EH (cell line): Measurements from ENCODE around the gene G6PC2.
"Not testable (repeated sequence)": the region's sequence is repeated elsewhere in the genome, so short reads cannot be mapped to it uniquely, and the experiment has no call there.

Experiments used
- DNase-seq: peaks from one replicate; pipeline ENCODE4 v3.0.0-alpha.2; 2015; ENCODE audit warnings: low read depth

Gene G6PC2, protein sequence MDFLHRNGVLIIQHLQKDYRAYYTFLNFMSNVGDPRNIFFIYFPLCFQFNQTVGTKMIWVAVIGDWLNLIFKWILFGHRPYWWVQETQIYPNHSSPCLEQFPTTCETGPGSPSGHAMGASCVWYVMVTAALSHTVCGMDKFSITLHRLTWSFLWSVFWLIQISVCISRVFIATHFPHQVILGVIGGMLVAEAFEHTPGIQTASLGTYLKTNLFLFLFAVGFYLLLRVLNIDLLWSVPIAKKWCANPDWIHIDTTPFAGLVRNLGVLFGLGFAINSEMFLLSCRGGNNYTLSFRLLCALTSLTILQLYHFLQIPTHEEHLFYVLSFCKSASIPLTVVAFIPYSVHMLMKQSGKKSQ

DNA sequence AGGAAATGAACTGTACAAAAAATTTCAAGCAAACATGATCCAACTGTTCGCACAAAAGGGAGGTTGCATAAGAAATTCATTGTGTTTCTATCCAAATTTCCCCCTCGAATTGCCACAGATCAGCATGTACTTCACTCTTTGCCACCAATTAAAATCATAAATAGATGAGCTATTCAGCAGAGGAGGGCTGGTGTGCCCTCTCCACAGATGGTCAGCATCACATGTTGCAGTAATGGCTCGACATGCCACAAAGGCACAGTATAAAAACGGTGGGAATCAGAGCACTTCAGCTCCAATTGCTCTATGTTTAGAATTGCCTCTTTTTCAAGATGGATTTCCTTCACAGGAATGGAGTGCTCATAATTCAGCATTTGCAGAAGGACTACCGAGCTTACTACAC lies at the start of gene G6PC2:
G6PC2 (plus strand) TSS at position 289 of the 400 bp plus-strand sequence; CDS start at position 330, 41 bp downstream.
- no peak for DNase-seq

DNA sequence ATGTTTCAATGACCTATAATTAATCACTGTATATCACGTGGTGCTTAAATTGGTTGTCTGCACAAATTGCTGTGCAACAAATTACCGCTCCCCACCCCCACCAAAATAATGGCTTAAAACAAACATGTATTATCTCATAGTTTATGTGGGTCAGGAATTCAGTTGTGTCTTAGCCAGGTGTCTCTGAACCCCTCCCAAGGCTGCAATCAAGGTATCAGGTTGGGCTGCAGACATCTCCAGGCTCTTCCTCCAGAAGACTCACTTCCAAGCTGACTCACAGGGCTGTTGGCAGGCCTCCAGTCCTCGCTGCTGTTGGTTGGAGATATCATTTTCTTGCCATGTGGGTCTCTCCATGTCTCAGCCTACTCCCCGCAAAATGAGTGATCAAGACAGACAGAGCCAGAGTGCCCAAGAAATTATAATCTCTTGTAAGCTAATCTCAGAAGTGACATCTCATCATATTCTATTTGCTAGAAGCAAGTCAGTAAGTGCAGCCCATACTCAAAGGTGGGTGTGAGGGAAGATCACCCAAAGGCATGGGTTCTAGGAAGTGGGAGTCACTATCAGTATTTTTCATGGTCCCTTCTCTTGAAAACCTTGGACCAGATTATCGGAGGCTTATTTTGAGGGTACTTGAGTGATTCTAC lies 49.3 kb upstream of the G6PC2 start:
- peak; percentile 76 for DNase-seq

DNA sequence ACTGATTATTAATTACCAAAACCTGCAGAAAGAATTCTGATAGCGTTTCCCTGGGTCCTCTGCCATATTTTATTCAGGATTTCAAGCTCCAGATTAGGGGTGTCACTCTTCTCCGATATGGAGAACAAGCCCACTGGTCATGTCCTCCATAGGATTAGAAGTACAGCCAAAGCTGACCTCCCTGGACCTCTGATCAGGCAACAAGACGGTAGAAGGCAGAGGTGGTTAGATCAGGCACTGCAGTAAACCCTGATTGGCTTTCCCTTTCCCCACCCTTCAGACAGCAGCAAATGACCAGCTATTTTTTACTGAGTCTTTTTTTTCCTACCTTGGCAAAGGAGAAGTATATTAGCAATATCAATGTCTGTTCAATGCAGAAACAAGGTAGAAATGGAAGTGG lies 48.6 kb upstream of the G6PC2 start:
- no peak for DNase-seq

DNA sequence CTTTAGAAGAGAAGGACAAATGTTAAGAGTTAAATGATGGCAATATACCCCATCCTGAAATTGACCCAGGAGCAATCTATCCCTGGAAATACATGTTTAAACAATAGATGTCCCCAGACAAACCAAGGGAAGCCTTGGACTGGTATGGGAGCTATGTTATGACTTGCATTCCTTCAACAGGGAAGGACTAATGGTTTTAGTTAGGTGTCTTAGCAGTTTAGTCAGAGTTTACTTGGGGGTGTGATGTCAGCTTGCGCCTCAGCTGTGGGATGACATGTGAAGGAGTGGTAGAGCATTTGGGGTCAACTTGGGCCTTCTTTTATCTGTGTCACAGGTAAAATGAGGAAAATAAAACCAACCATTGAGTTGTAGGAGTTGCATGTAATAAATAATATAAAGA lies 47.6 kb upstream of the G6PC2 start:
- peak; percentile 4 for DNase-seq

DNA sequence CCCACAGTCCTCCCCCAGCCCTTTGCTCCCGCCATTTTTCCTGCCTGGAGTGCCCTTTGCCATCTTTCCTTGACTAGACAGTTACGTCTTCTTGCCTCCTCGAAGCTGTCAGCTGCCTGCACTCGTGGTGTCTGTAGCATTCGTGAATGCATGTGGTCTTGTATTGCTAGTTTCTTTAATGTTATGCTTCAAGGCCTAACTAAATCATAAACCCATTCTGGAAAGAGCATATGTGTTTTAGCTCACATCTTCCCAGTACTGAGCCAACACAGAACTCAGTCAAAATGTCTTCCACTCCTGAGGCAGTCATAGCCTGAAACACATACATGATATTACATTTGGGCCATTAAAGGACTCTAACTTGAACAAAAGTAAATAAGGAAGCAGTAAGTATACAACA lies 46.4 kb upstream of the G6PC2 start:
- DNase-seq: no peak

DNA sequence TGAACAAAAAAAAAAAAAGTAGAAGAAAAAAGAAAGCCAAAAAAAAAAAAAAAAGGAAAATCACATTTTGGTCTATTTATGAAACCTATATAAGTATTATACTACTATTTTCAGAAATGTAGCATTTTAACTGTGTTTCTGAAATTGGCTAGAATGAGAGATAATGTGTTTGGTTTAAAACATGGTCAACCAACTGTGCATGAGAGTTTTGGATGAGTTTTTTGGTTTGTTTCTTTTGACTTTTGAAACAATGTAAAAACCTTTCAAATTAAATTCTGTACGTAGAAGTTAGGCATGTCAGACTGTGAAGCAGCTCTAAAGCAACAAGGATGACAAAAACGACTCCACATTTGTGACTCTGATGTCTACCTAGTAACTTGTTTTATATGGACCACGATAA lies 45.5 kb upstream of the G6PC2 start:
- no peak for DNase-seq

DNA sequence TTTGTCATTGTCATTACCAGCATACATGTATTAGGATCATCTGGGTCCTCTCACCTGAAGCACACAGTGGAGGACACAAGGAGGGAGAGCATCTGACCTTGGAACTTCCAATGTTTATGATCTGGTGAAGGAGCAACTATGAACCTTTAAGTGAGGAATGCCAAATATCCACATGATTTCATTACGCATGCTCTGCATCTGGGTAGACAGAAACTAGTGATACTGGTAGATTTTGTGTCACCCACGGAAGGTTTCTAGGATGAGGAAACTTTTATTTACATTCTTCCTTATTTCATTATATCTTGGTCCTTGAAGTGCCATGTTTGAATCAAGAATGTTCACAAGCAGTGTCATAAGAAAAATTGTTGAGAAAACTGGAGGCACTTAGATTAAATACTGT lies 42.9 kb upstream of the G6PC2 start:
- DNase-seq: no peak

DNA sequence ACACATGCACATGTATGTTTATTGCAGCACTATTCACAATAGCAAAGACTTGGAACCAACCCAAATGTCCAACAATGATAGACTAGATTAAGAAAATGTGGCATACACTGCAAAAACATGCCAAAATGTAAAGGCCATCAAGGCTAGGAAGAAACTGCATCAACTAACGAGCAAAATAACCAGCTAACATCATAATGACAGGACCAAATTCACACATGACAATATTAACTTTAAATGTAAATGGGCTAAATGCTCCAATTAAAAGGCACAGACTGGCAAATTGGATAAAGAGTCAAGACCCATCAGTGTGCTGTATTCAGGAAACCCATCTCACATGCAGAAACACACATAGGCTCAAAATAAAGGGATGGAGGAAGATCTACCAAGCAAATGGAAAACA lies 33.9 kb upstream of the G6PC2 start:
- not testable (repeated sequence) for DNase-seq

DNA sequence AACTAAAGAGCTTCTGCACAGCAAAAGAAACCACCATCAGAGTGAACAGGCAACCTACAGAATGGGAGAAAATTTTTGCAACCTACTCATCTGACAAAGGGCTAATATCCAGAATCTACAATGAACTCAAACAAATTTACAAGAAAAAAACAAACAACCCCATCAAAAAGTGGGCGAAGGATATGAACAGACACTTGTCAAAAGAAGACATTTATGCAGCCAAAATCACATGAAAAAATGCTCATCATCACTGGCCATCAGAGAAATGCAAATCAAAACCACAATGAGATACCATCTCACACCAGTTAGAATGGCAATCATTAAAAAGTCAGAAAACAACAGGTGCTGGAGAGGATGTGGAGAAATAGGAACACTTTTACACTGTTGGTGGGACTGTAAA lies 30.7 kb upstream of the G6PC2 start:
- DNase-seq: not testable (repeated sequence)

DNA sequence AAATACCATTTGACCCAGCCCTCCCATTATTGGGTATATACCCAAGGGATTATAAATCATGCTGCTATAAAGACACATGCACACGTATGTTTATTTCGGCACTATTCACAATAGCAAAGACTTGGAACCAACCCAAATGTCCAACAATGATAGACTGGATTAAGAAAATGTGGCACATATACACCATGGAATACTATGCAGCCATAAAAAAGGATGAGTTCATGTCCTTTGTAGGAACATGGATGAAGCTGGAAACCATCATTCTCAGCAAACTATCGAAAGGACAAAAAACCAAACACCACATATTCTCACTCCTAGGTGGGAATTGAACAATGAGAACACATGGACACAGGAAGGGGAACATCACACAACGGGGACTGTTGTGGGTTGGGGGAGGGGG lies 30.3 kb upstream of the G6PC2 start:
- not testable (repeated sequence) for DNase-seq

DNA sequence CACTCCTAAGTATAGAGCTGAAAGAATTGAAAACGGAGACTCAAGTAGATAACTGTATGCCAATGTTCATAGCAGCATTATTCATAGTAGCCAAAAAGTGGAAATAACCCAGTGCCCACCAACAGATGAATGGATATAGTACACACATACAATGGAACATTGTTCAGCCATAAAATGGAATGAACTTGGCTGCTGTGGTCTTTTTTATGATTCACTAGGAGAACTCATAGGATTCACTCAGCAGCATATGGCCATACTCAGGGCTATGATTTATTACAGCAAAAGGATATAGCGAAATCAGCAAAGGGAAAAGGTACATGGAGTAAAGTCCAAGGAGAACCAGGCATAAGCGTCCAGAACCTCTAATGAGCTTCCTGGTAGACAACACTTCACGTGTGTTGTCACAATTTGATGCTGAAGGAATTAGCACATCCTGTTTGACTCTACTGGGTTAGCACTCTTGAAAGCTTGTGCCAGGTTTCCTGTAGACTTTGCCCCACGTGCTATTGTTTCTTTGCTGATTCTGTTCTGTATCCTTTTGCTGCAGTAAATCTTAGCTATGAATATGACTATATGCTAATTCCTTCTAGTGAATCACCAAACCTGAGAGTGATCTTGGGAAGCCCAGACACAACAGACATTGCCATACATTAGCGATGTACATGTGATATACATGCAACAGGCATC lies 26.6 kb upstream of the G6PC2 start:
- no peak for DNase-seq

DNA sequence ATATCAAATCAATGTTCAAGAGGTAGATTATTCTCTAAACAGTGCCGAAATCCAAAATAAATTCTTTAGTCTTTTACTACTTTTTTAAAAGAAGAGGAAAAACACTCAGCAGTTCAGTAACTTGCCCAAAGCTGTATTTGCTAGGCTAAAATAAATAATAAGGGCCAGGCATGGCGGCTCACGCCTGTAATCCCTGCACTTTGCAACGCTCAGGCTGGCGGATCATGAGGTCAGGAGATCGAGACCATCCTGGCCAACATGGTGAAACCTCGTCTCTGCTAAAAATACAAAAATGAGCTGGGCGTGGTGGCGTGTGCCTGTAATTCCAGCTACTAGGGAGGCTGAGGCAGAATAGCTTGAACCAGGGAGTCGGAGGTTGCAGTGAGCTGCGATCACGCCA lies 18.9 kb upstream of the G6PC2 start:
- not testable (repeated sequence) for DNase-seq

DNA sequence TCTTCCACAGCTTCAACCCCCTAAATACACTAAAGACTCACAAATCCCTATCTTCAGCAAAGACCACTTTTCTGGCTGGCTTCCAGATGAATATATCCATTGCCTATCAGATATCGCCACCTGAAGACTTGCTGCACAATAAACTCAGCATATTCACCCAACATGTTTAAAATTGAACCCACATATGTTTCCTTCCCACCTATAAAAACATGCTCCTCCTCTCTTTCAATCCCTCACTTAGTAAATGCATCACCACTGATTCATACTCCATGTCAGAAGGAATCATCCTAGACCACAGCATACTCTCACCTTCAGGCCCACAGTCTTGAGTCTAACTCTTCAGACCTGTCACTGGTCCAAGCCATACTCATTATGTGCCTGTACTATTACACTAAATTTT lies 16.1 kb upstream of the G6PC2 start:
- DNase-seq: peak; percentile 20

DNA sequence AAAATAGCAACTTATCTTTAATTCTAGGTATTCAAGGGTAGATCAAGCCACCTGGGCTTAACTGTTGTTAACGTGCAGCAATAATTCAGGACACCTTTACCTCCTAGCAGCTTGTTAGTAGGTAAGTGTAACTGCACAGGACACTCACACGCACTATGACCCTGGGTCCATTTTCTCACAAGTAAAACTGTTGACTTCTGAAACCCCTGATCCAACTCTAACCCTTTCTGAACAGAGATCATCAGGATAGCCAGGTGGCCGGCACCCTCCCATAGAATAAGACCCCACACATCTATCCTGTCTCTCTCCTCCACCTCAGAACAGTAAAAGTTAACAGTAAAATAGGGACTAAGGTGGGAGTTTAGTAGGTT lies 11.5 kb upstream of the G6PC2 start:
- no peak for DNase-seq

DNA sequence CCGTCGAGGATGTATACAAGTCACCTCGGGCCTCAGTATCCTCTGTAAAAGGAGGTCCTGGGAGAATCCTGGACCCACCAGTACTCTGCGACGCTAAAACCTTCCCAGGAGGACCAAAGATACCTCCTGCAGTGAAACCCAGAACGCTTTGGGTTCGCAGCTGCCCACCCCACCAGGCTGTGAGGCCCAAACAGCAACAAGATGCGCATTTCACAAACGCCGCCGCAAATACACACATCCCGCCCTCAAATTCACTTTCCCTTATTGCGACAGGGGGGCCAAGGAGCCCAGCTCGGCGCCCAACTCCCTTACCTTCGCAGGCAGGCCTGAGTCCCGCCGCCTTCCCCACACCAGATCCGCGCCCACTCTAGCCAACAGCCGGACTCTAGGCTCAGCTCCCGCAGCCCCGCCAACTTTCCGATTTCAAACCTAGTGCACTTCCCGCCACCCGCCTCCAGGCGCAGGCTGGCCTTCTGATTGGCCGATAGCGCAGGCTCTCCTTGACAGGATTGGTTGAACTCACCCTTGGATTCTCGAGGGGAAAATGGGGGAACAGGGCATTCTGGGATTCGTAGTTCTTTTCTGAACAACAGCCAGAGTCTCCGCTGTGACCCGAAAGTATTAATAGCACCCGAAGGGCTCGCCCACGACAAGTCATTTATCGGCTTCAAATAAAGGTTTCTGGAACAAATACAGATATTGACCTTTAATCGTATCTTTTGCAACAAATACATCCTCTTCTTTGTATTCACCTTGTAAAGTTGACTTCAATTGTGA lies 10.9 kb upstream of the G6PC2 start, which contains the start of gene SPC25:
SPC25 (minus strand) TSS at position 425 of the 777 bp plus-strand sequence. CDS start 911 bp downstream, outside the sequence.
- peak; percentile 93 for DNase-seq

DNA sequence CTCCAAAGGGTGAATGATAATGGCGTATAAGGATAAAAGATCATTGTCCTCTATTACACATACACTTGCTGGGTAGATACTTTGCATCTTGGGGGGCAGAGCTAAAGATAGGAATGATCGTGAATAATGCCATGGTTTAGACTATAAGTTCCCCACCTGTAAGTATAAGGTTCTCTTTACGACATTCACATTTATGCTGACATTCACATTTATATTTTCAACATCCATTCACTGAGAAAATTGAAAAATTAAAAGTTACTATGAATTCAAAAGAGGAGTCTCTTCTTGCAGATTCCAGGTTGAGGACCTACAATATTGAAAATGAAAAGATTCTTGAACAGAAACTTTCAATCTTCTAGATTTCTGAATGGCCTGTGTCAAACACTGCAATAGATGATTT lies 8.8 kb upstream of the G6PC2 start:
- DNase-seq: no peak

DNA sequence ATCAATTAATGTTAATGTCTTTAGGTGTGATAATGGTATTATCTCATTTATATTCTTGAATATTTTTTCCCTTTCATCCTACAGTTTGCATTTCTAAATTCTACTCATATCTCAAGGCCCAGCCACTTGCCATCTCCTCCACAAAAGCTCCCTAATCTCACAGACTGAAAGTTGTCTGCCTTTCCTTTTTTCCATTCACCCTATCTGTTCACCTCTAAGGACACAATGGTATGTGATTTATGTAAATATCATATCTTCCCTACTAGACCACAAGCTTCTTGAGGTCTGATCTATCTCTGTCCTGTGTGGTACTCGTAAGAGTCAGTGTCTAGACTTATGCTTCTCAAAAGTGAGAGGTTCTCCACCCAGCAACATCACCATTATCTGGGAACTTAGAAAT lies 7.0 kb upstream of the G6PC2 start:
- no peak for DNase-seq

DNA sequence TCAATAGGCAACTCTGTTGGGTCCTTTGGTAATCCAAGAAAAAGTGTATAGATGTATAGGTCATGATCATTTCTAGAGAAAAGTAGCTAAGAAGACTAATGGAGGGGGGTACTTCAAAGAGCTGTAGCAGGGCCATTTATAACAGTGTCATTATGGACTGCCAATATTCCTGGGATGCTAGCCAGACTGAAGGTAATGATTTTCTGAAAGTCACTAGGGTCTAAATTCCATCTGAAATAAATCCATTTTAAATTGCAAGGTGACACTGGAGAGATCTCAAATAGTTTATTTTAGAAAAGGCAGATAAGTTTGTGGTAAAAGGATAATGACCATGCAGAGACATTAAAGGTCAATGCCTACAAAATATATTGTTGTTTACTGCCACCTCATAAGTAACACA lies 6.4 kb upstream of the G6PC2 start:
- DNase-seq: no peak

DNA sequence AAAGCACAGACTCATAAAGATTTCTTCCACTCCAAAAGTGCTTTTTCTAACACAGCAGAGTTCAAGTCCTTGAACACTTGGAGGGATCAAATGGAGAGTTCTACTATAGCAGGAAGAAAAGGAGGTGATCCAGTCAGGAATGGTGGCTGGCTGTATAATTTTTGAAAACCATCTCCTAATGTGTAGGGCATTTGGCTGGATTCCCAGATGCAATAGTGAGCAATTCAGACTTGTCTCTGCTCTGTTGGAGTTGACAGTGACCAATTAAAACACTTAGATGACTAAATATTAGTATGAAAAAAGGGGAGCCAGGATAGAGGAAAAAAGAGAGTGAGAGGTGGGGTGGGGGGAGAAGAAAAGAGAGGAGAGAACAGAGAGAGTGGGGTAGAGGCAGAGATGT lies 5.3 kb upstream of the G6PC2 start:
- DNase-seq: peak; percentile 29

DNA sequence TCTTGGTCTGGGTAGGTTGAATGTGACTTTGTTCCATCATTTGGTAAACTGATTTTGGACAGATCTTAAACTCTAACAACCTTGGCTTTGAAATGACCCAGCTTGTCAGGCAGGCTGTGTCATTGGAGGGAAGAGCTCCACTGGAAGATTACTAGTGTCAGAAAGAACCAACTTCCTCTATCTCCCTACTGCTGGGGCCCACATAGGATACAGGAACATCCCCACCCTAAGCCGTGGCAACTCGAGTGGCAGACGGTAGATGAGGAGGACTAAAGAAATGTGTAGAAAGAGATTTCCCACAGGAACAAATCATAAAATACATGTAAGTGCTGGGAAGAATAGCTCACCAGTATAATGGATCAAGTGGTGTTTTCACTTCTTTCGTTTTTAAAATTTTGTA lies 4.3 kb upstream of the G6PC2 start:
- DNase-seq: no peak

DNA sequence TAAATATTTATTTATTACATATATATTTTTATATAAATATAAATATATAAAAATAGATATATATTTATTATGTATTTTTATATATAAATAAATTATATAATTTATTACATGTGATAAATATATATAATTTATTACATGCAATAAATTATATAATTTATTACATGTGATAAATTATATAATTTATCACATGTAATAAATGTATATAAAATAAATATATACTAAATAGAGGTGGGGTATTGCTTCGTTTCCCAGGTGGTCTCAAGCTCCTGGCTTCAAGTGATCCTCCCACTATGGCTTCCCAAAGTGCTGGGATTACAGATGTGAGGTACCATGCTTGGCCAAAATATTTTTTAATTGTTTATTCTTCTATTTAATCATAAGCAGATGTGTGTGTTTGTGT lies 3.6 kb upstream of the G6PC2 start:
- no peak for DNase-seq

DNA sequence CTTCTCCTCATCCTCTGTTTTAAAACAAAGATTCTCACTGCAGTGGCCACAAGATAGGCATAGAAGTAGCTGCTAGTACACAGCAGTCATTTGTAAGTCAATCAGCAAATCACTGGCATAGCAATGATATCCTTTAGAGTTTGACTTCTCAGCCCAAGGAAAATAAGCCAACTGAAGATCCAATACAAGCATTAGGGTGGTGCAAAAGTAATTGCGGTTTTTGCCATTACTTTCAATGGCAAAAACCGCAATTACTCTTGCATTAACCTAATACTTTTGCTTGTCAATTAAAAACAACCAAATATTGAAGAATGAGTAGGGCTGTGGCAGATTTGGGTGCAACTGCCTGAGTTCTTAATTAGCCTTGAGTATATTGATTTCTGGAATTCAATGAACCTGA lies 2.8 kb downstream of the G6PC2 start:
- DNase-seq: no peak
